NCI-H187 treated with DMSO at 0.1 percent for 48 hours (cell line): ENCODE data around the gene C16orf92.

Experiments used
- DNase-seq: peaks from one replicate; lab custom pipeline; 2025; lab: John Stamatoyannopoulos, UW

Gene C16orf92

DNA sequence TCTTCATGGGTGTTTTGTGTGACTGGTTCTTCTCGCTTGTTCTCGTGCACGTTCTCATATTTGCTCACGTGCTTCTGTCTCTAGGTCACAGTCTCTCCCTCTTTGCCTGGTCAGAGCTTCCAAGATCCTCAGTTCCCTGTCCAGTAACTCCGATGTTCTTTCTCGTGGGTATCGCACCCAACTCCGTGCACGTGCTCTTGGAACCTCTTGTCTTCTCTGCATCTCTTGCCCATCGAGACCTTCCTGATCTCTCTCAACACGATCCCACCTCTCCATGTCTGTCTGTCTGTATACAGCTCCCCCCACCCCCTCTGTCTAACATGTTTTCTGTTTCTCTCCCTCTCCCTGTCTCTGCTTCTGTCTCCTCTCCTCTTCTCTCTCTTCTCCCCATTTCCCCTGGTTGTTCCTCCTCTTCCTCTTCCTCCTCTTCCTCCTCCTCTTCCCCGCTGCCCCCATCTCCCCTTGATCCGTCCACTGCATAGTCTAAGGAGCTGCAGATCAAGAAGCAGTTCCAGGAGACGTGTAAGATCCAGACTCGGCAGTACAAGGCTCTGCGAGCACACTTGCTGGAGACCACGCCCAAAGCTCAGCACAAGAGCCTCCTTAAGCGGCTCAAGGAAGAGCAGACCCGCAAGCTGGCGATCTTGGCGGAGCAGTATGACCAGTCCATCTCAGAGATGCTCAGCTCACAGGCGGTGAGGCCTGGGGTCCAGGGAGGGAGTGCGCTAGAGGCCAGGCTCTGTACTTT lies 33.7 kb upstream of the C16orf92 start:
- DNase-seq, result no peak

GRCh38 chr16:29990034-29990433 lies 33.0 kb upstream of the C16orf92 start:
- no peak for DNase-seq

DNA sequence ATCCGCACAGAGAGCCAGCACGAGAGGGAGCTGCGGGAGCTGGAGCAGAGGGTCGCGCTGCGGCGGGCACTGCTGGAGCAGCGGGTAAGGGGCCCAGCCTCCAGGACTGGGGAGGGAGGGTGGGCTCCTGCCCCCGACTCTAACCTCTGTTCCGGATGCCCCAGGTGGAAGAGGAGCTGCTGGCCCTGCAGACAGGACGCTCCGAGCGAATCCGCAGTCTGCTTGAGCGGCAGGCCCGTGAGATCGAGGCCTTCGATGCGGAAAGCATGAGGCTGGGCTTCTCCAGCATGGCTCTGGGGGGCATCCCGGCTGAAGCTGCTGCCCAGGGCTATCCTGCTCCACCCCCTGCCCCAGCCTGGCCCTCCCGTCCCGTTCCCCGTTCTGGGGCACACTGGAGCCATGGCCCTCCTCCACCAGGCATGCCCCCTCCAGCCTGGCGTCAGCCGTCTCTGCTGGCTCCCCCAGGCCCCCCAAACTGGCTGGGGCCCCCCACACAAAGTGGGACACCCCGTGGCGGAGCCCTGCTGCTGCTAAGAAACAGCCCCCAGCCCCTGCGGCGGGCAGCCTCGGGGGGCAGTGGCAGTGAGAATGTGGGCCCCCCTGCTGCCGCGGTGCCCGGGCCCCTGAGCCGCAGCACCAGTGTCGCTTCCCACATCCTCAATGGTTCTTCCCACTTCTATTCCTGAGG lies 32.0 kb upstream of the C16orf92 start:
- DNase-seq, result no peak

- DNase-seq, result no peak
Observed at GRCh38 chr16:29991571-29991904, 31.5 kb upstream of the C16orf92 start.

DNA sequence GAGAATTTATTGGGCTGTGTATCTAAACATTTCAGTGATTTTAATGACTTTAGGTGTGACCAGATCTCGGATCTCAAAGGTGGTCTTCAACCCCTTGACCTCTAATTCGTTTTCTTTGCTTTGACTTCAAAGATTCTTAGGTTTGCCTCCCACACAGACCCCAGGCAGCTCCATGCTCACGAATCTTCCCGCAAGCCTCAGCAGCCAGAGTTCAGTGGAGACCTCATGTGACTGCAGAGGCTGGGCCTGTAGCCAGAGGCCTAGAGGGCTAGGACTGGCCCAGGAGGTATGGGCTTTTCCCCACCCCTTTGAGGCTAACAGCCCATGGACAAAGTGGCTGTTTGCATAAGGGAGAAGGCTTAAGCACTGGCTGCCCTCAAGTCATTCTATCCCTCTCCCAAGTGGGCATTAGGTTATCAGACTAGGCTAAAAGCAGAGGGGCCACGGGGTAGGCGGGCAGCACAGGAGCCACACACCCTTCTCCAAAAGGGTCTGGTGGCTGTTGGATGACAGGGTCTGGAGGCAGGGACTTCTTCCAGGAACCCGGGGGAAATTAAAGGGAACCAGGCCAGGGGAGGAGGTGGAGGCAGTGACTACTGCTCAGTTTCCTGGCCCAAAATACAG lies 30.5 kb upstream of the C16orf92 start:
- DNase-seq, result no peak

- no peak for DNase-seq
Observed at GRCh38 chr16:29993191-29993902, 29.7 kb upstream of the C16orf92 start.

- no peak for DNase-seq
Observed at GRCh38 chr16:29993903-29994599, 28.9 kb upstream of the C16orf92 start.

DNA sequence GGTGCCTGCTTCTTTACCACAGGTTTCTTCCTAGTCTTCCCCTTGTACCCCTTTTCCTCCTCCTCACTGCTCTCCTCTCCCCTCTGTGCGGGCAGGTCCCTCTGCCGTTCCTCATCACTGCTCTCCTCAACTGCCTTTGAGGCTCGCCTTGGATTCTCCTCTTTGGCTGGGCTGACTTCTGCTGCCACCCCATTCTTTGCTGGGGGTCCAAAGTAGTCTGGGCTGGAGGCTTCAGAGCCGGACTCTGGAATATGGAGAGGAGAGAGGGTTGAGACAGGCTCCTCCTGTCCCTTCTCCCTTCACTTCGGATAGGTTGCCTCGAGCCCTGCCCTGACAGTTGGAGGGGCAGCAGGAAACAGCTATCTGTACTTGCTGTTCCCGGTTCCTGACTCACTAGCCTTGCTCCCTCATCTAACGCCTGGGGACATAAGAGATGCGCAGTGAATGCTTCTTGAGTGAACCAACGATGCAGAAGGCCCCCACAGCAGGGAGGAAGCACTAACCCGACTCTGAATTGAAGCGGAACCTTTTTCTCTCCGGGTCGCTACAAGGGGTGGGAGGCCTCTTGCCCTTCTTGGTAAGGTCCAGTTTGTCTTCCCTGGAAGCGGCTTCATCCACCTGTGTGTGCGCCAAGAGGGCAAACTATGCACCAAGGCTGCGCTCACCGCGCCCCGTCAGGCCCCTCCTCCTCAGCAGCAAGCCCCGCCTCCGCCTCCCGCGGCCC lies 28.2 kb upstream of the C16orf92 start:
- DNase-seq, result no peak

DNA sequence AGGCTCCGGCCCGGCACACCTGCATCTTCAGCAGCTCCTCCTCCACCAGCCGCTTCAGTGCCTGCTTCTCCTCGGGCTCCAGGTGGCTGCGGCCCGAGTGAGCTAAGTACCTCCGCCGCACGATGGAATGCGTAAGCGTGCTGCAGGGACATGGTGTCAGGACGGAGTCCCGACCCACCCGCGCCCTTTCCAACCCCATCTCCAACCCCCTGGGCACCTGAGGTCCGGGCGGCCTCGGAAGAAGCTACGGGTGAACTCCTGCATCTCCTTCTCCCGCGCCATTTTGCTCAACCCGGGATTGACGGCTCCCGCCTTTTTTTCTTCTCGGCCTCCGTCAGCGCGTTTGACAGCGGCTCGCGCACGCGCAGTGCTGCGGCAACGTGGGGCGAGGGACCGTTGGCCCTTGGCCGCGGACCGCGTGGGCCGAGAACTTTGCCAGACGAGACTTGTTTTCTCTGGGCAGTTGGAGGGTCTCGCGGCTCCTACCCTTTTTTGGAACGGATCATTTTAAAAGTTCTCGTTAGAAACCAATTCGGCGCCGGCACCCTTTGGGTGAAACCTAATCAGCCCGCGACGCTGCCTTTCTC lies 27.6 kb upstream of the C16orf92 start, which contains the start of gene HIRIP3:
HIRIP3 (minus strand) TSS at position 294 of the 587 bp plus-strand sequence; CDS start at position 282, 12 bp downstream.
- DNase-seq, result peak; percentile 56

- peak; percentile 38 for DNase-seq
Observed at GRCh38 chr16:29995911-29996765, 26.9 kb upstream of the C16orf92 start, which contains the start of gene INO80E. INO80E (plus strand) TSS chr16:29996241; CDS start chr16:29996311, 70 bp downstream.

DNA sequence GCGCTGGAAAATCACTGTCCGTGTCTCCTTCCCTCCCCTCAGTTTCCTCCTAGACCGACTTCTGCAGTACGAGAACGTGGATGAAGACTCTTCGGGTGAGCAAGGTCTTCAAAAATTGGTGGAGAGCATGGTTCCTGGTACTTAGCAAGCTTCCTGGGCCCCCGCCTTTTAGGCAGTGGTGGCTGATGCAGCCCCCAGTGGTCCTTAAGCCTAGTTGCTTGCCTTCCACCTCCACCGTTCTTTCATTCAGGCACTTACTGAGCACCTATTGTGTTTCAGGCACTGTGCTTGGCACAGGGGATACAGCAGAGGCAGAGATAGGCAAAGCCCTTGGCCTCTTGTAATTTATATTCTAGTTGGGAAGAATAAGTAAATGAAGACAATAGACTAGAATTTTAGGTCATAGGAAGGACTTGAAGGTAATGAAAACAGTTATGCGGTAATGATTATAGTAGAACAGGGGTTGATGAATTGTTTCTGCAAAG lies 26.2 kb upstream of the C16orf92 start:
- no peak for DNase-seq

GRCh38 chr16:29999605-30000004 lies 23.4 kb upstream of the C16orf92 start:
- no peak for DNase-seq

DNA sequence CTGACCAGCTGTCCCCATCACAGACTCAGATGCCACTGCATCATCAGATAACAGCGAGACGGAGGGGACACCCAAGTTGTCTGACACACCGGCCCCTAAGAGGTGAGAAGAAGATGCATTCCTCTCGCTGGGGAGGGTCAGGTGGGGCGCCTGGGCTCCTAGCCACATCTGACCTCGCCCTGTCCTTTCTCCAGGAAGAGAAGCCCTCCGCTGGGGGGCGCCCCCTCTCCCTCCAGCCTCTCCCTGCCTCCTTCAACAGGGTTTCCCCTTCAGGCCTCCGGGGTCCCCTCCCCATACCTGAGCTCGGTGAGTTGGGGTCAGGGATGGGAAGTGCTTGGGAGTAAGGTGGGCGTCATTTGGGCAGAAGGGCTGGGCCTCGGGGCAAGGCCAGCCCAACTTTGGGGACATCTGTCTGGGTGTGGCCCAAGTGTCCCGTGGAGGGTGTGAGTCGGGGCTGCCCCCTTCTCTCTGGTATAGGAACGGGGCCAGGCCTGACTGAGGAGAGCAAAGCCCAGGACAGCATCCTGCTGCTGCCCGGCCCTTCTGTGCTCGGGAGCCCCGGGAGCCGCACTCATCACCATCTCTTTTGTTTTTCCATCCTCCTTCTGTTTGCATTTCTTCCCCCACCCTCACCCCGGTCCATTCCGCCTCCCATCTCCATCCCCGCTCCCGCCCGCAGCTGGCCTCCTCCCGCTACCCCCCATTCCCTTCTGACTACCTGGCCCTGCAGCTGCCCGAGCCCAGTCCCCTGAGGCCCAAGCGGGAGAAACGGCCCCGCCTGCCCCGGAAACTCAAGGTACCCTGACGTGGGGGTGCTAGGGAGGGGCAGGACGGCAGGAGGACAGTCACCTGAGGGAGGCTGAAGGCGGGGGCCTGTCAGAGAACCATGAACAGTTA lies 22.0 kb upstream of the C16orf92 start:
- no peak for DNase-seq

GRCh38 chr16:30002614-30003346 lies 20.2 kb upstream of the C16orf92 start:
- DNase-seq, result no peak

- no peak for DNase-seq
Observed at GRCh38 chr16:30003670-30004423, 19.2 kb upstream of the C16orf92 start.

DNA sequence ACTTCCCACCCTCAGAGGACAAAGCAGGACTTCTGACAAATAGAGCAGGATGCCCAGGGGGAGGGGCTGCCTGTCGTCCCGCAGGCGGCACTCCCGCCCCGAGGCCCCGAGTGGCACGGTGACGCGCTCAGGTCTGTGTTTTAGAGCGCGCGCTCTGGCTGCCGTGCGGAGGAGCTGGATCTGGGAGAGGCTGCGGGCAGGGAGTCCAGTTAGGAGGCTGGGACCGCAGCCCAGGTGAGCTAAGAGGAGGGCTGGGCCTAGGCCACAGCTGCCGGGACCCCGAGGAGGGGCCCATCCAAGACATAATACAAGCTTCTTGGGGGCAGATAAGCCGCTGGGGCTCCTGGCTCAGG lies 18.6 kb upstream of the C16orf92 start:
- no peak for DNase-seq

- DNase-seq, result no peak
Observed at GRCh38 chr16:30004811-30005242, 18.2 kb upstream of the C16orf92 start.
